Measurements from ENCODE around the gene TBC1D3B.
"Not testable (repeated sequence)": the region's sequence is repeated elsewhere in the genome, so short reads cannot be mapped to it uniquely, and the experiment has no call there.

Gene TBC1D3B

GRCh38 chr17:36198831-36199465, 22.5 kb upstream of the TBC1D3B start:
- DNase-seq, result no peak

GRCh38 chr17:36197387-36197703, 20.9 kb upstream of the TBC1D3B start:
- no peak for DNase-seq

GRCh38 chr17:36196131-36196486, 19.7 kb upstream of the TBC1D3B start:
- no peak for DNase-seq

GRCh38 chr17:36195434-36196130, 19.1 kb upstream of the TBC1D3B start:
- no peak for DNase-seq

GRCh38 chr17:36194832-36195433, 18.5 kb upstream of the TBC1D3B start:
- not testable (repeated sequence) for DNase-seq

- DNase-seq, result not testable (repeated sequence)
Measured at GRCh38 chr17:36194147-36194831, 17.9 kb upstream of the TBC1D3B start.

GRCh38 chr17:36193216-36193775, 16.9 kb upstream of the TBC1D3B start:
- no peak for DNase-seq

- DNase-seq, result not testable (repeated sequence)
Measured at GRCh38 chr17:36190549-36191330, 14.3 kb upstream of the TBC1D3B start.

GRCh38 chr17:36189993-36190392, 13.6 kb upstream of the TBC1D3B start:
- not testable (repeated sequence) for DNase-seq

GRCh38 chr17:36188891-36189306, 12.5 kb upstream of the TBC1D3B start:
- DNase-seq, result no peak

GRCh38 chr17:36187943-36188665, 11.7 kb upstream of the TBC1D3B start:
- DNase-seq, result not testable (repeated sequence)

- DNase-seq, result not testable (repeated sequence)
Measured at GRCh38 chr17:36186810-36187763, 10.7 kb upstream of the TBC1D3B start.

GRCh38 chr17:36185416-36185815, 9.0 kb upstream of the TBC1D3B start:
- no peak for DNase-seq

- no peak for DNase-seq
Measured at GRCh38 chr17:36184023-36184765, 7.8 kb upstream of the TBC1D3B start.

GRCh38 chr17:36183001-36183971, 6.8 kb upstream of the TBC1D3B start:
- DNase-seq, result peak; percentile 67

- DNase-seq, result no peak
Measured at GRCh38 chr17:36182176-36183000, 6.0 kb upstream of the TBC1D3B start.

GRCh38 chr17:36181446-36182175, 5.2 kb upstream of the TBC1D3B start:
- DNase-seq, result not testable (repeated sequence)
